Astrocyte (in vitro differentiated cells and primary cell): ENCODE data around the gene PNMA8A. TPM values are rescaled to one million over a fixed set of nuclear protein-coding genes. Genes with fewer than 3 reads are reported as not detected.

Source experiments
- DNase-seq: peaks from one replicate; pipeline ENCODE4 v3.0.0-alpha.2; 2010; ENCODE audit warnings: low read depth
- FAIRE-seq: peaks from 2 replicates; lab custom pipeline; 2011; peaks lifted over from hg19 to GRCh38; lab: Jason Lieb, UNC
- H2AFZ ChIP-seq: 2 replicates; pipeline ENCODE4 v1.6.0; 2012; ENCODE audit warnings: low read depth, low read length, inconsistent platforms
- H3K27ac ChIP-seq: 2 replicates; pipeline ENCODE4 v1.5.1; 2011; ENCODE audit warnings: low read depth, low read length, inconsistent platforms
- H3K27me3 ChIP-seq: 2 replicates; pipeline ENCODE4 v1.6.0; 2011; ENCODE audit warnings: low read length, inconsistent platforms; ENCODE audit not compliant: insufficient read depth
- H3K36me3 ChIP-seq: 2 replicates; pipeline ENCODE4 v1.5.1; 2011; ENCODE audit warnings: low read length, inconsistent platforms; ENCODE audit not compliant: insufficient read depth
- H3K4me1 ChIP-seq: 2 replicates; pipeline ENCODE4 v1.5.1; 2011; ENCODE audit warnings: low read length, inconsistent platforms; ENCODE audit not compliant: insufficient read depth
- H3K4me2 ChIP-seq: 2 replicates; pipeline ENCODE4 v1.6.0; 2012; ENCODE audit warnings: low read length, inconsistent platforms
- H3K4me3 ChIP-seq: 2 replicates; pipeline ENCODE4 v1.5.1; 2011; ENCODE audit warnings: low read depth, mild to moderate bottlenecking, low read length, inconsistent platforms; ENCODE audit not compliant: insufficient read depth
- H3K79me2 ChIP-seq: 2 replicates; pipeline ENCODE4 v1.6.0; 2012; ENCODE audit warnings: mild to moderate bottlenecking, low read length, inconsistent platforms; ENCODE audit not compliant: insufficient read depth
- H3K9ac ChIP-seq: 2 replicates; pipeline ENCODE4 v1.6.0; 2012; ENCODE audit warnings: mild to moderate bottlenecking, low read length, inconsistent platforms
- H3K9me3 ChIP-seq: 2 replicates; pipeline ENCODE4 v1.5.1; 2012; ENCODE audit warnings: low read depth, mild to moderate bottlenecking, low read length, inconsistent platforms; ENCODE audit not compliant: insufficient read depth
- H4K20me1 ChIP-seq: 2 replicates; pipeline ENCODE4 v1.6.0; 2012; ENCODE audit warnings: low read length, inconsistent platforms; ENCODE audit not compliant: insufficient read depth
- H3K27ac Mint-ChIP-seq: one replicate; pipeline ENCODE4 v1.8.0; 2021; ENCODE audit warnings: mild to moderate bottlenecking, mixed read lengths; ENCODE audit not compliant: unreplicated experiment
- H3K27me3 Mint-ChIP-seq: one replicate; pipeline ENCODE4 v1.8.0; 2021; ENCODE audit warnings: low read depth, mixed read lengths; ENCODE audit not compliant: unreplicated experiment
- H3K36me3 Mint-ChIP-seq: one replicate; pipeline ENCODE4 v1.8.0; 2021; ENCODE audit warnings: low read depth, mixed read lengths; ENCODE audit not compliant: unreplicated experiment
- H3K4me1 Mint-ChIP-seq: one replicate; pipeline ENCODE4 v1.8.0; 2021; ENCODE audit warnings: low read depth, mixed read lengths; ENCODE audit not compliant: unreplicated experiment
- H3K4me3 Mint-ChIP-seq: one replicate; pipeline ENCODE4 v1.8.0; 2021; ENCODE audit warnings: mild to moderate bottlenecking, moderate library complexity, mixed read lengths; ENCODE audit not compliant: unreplicated experiment
- H3K9me3 Mint-ChIP-seq: one replicate; pipeline ENCODE4 v1.8.0; 2021; ENCODE audit warnings: mild to moderate bottlenecking, mixed read lengths; ENCODE audit not compliant: unreplicated experiment
- CTCF ChIP-seq: IDR thresholded peaks from 2 replicates; pipeline ENCODE4 v1.5.1; 2011; ENCODE audit warnings: low read depth, mild to moderate bottlenecking, inconsistent platforms, low read length, moderate library complexity; ENCODE audit not compliant: insufficient read depth
- EZH2 ChIP-seq: IDR thresholded peaks from 2 replicates; pipeline ENCODE4 v1.6.1; 2012; ENCODE audit warnings: mild to moderate bottlenecking, low read length, inconsistent platforms; ENCODE audit not compliant: insufficient read depth
- total RNA-seq: library from RNA; stranded (reverse); gene quantifications from 2 replicates; pipeline ENCODE4 v1.2.1, GENCODE V29; 2021

The PNMA8A gene
- total RNA-seq, 1 donor from 2014 or later = 12.1 TPM

- no peaks in the 10 kb centered on the region for H3K36me3 Mint-ChIP-seq
- no peak overlapping the region for H3K4me3 ChIP-seq
- H3K4me3 Mint-ChIP-seq = no peak overlapping the region
- TF ChIP-seq EZH2 (no peak), CTCF (no peak)
- no peak overlapping the region for H3K27ac Mint-ChIP-seq
- H3K9ac ChIP-seq = no peak overlapping the region
- peaks cover 5% of the 10 kb centered on the region for H3K27me3 Mint-ChIP-seq
- peaks cover 2% of the 10 kb centered on the region for H3K4me1 Mint-ChIP-seq
- H4K20me1 ChIP-seq = no peaks in the 10 kb centered on the region
- no peaks in the 10 kb centered on the region for H3K27me3 ChIP-seq
- no peaks in the 10 kb centered on the region for H3K79me2 ChIP-seq
- no peak overlapping the region for H3K27ac ChIP-seq
- no peaks in the 10 kb centered on the region for H3K36me3 ChIP-seq
- no peak overlapping the region for H2AFZ ChIP-seq
- peaks cover 4% of the 10 kb centered on the region for H3K9me3 Mint-ChIP-seq
- H3K4me1 ChIP-seq = no peaks in the 10 kb centered on the region
- peaks cover 8% of the 10 kb centered on the region for H3K9me3 ChIP-seq
- no peak for FAIRE-seq
- no peak for DNase-seq
- H3K4me2 ChIP-seq = no peak overlapping the region
These were observed 36.8 kb upstream of the PNMA8A start for GRCh38 chr19:46508206-46508605.

GRCh38 chr19:46503848-46504453 is 32.6 kb upstream of the PNMA8A start:
- Histone ChIP-seq H3K4me1 (no peaks in the 10 kb centered on the region), H3K27me3 (no peaks in the 10 kb centered on the region), H3K4me2 (no peak overlapping the region), H3K9me3 (peaks cover 5% of the 10 kb centered on the region), H3K9ac (no peak overlapping the region), H2AFZ (no peak overlapping the region), H3K36me3 (no peaks in the 10 kb centered on the region), H3K27ac (no peak overlapping the region), H3K79me2 (no peaks in the 10 kb centered on the region), H3K4me3 (no peak overlapping the region), H4K20me1 (no peaks in the 10 kb centered on the region)
- DNase-seq = no peak
- Mint-ChIP-seq H3K36me3 (no peaks in the 10 kb centered on the region), H3K27me3 (peaks cover 3% of the 10 kb centered on the region), H3K4me3 (no peak overlapping the region), H3K9me3 (peaks cover 2% of the 10 kb centered on the region), H3K4me1 (peaks cover 11% of the 10 kb centered on the region), H3K27ac (no peak overlapping the region)
- FAIRE-seq = no peak
- TF ChIP-seq EZH2 (no peak), CTCF (no peak)

- no peak overlapping the region for H3K27ac ChIP-seq
- TF ChIP-seq EZH2 = no peak
- TF ChIP-seq CTCF = no peak
- H3K4me3 Mint-ChIP-seq = no peak overlapping the region
- H3K36me3 Mint-ChIP-seq = no peaks in the 10 kb centered on the region
- no peak overlapping the region for H3K9ac ChIP-seq
- no peak overlapping the region for H3K4me2 ChIP-seq
- H2AFZ ChIP-seq = no peak overlapping the region
- no peaks in the 10 kb centered on the region for H3K27me3 ChIP-seq
- H3K9me3 ChIP-seq = peaks cover 5% of the 10 kb centered on the region
- peaks cover 13% of the 10 kb centered on the region for H3K4me1 Mint-ChIP-seq
- no peak overlapping the region for H3K27ac Mint-ChIP-seq
- H3K4me3 ChIP-seq = no peak overlapping the region
- FAIRE-seq (no peak), DNase-seq (no peak)
- H3K79me2 ChIP-seq = no peaks in the 10 kb centered on the region
- no peaks in the 10 kb centered on the region for H4K20me1 ChIP-seq
- H3K27me3 Mint-ChIP-seq = no peaks in the 10 kb centered on the region
- no peaks in the 10 kb centered on the region for H3K36me3 ChIP-seq
- no peaks in the 10 kb centered on the region for H3K4me1 ChIP-seq
- H3K9me3 Mint-ChIP-seq = peaks cover 2% of the 10 kb centered on the region
These were observed 31.5 kb upstream of the PNMA8A start for GRCh38 chr19:46502891-46503290.
